Right cardiac atrium (tissue), 5 donors: Measurements from ENCODE around the gene ICOS. TPM values are rescaled to one million over a fixed set of nuclear protein-coding genes. Genes with fewer than 3 reads are reported as not detected.

Experiments used
- ATAC-seq, 2 donors: fragments of 200-7000 bp; cut with Tn5 transposase; one replicate each; pipeline versions ENCODE4 v1.8.0 to v1.9.1; 2020; ENCODE audit warnings: moderate library complexity in 2 of 2, mild to moderate bottlenecking in 1 of 2
- DNase-seq, 3 donors: peaks; one replicate each; pipeline ENCODE4 v3.0.0-alpha.2; 2020
- H3K27ac ChIP-seq: one replicate; pipeline ENCODE4 v1.5.1; 2013; ENCODE audit warnings: mild to moderate bottlenecking, low read length, control low read depth, moderate library complexity
- H3K27me3 ChIP-seq: one replicate; pipeline ENCODE4 v1.6.1; 2013; ENCODE audit not compliant: control insufficient read depth, insufficient read depth
- H3K4me1 ChIP-seq: one replicate; pipeline ENCODE4 v1.6.1; 2013; ENCODE audit warnings: low read length; ENCODE audit not compliant: control insufficient read depth, insufficient read depth
- H3K4me3 ChIP-seq: one replicate; pipeline ENCODE4 v1.5.1; 2013; ENCODE audit warnings: low read length, control low read depth
- H3K9me3 ChIP-seq: one replicate; pipeline ENCODE4 v1.6.1; 2013; ENCODE audit warnings: low read length; ENCODE audit not compliant: control insufficient read depth
- WGBS: extraction: QIAGEN DNeasy Blood & Tissue Kit; methylation state at CpG from one replicate; pipeline ENCODE4 v1.1.7; 2013; 5-methylcytosine and 5-hydroxymethylcytosine counted together
- intact Hi-C, 4 donors: fragments of 100-400 bp; cut with DNase I; formaldehyde crosslinking; loops; one replicate each; pipeline versions ENCODE4 v1.11.0 to v1.14.0; 2022 to 2023
- polyA plus RNA-seq: library from polyadenylated mRNA; stranded (reverse); fragments of 200-250 nt; gene quantifications from one replicate; pipeline ENCODE4 v1.2.3, GENCODE V29; 2013
- total RNA-seq, 4 donors: library from RNA; stranded (reverse); fragmentation: NEBNext Ultra II Directional; extraction: Animal tissue kit (Norgen Biotek cat#: 25700); gene quantifications; one replicate each; pipeline ENCODE4 v1.2.1, GENCODE V29; 2021
- donor health status: healthy with polysubstance abuse.
- donor health status: DM: no; HTN: yes; CAD: no.
- donor health status: DM: no; HTN: no; CAD: no.
- donor health status: DM: no; HTN: yes; CAD: no; lungs with severe emphysema.
- donor health status: DM: yes; HTN: yes; CAD: no.

Gene ICOS
- total and polyA plus RNA-seq, 5 donors = 0.05 to 0.12 (median 0.09) TPM; not detected in 2

GRCh38 chr2:204010628-204011560 lies 74.3 kb downstream of the ICOS start:
- no peak for ATAC-seq
- Histone ChIP-seq H3K27ac (no peak overlapping the region), H3K27me3 (no peaks in the 10 kb centered on the region), H3K9me3 (no peaks in the 10 kb centered on the region), H3K4me3 (no peak overlapping the region), H3K4me1 (no peaks in the 10 kb centered on the region)
- intact Hi-C loops = no loop called here
- no peak for DNase-seq
- WGBS = 90% methylated on average over 4 of the region's 4 CpGs

Other genes with a start within 250 kb of the ICOS start
- 1 to 10 TPM in 2 of 4 donors, under 1 TPM in 2; 0.64 to 1.5 (median 0.89) TPM for gene CD28, start 230.1 kb upstream of the ICOS start, total RNA-seq
- 0.14 TPM for gene CD28, start 230.1 kb upstream of the ICOS start, polyA plus RNA-seq
- not detected for gene CTLA4, start 69.0 kb upstream of the ICOS start, total RNA-seq
- gene CTLA4, start 69.0 kb upstream of the ICOS start, polyA plus RNA-seq = 0.07 TPM